GM19438 (cell line): ENCODE data around the gene CDC73.
"Not testable (repeated sequence)": the region's sequence is repeated elsewhere in the genome, so short reads cannot be mapped to it uniquely, and the experiment has no call there.

Source experiments
- ATAC-seq: cut with Tn5 transposase; IDR thresholded peaks from one replicate; pipeline ENCODE4 v1.9.1; 2021; ENCODE audit warnings: low read depth; ENCODE audit not compliant: unreplicated experiment

The CDC73 gene

DNA sequence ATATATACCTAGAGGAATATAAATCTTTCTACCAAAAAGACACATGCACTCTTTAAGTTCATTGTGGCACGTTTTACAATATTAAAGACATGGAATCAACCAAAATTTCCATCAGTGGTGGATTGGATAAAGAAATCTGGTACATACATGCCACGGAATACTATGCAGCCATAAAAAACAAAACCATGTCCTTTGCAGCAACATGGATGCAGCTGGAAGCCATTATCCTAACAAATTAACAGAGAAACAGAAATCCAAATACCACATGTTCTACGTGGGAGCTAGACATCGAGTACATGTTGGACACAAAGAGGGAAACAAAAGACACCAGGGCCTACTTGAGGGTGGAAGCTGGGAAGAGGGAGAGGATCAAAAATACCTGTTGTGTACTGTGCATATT is 97.6 kb downstream of the CDC73 start:
- no peak for ATAC-seq

DNA sequence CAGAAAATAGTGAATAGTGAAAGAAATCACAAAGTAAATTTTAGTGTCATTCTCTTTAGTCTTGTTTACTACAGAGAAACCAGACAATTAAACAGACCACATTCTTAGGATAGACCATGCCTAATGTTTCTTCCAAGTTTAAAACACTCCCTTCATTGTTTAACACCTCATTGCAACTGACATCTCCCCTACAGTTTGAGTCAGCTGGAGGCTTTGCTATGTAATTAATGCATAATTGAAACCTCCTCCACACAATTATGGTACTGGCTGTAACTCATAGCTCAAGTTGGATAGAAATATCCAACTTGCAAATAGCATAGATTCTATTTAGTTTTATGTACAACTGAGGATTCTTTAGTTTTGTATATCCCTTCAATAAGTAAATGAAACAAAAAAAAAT is 99.8 kb downstream of the CDC73 start:
- no peak for ATAC-seq

DNA sequence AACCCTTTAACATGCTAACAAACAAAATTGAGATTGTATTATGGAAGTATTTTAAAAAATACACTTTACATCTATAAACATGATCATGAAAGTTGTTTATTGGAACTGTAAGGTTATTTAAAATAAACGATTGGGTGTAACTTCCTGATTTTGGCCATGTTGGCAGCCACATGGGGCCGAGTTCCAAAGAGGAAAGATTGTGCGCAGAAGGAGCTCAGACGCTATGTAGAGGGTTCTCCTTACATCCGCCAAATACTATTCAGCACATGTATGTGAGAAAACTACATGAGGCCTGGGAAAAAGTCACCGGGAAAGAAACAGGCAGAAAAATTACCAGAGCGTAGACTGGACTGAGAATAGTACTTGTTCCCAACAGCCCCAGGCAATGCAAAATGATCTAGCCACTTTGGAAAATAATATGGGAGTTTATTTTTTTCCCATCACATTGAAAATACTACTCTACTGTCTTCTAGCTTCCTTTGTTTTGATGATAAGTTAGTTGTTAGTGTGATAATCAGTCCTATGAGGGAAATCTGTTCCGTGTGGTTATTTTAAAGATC is 100.3 kb downstream of the CDC73 start:
- ATAC-seq = no peak

DNA sequence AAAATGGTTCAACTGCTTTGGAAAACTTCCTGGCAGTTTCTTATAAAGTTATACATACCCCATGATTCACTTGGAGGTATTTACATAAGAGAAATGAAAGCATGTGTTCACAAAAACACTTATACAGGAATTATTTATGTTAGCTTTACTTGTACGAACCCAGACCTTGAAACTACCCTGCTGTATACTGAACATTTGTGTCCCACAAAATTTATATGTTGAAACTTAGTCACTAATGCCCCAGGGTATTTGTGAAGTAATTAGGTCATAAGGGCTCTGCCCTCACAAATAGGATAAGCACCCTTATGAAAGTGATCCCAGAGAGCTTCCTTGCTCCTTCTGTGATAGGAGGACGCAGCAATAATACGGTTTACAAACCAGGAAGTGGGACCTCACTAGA is 107.3 kb downstream of the CDC73 start:
- ATAC-seq = no peak

DNA sequence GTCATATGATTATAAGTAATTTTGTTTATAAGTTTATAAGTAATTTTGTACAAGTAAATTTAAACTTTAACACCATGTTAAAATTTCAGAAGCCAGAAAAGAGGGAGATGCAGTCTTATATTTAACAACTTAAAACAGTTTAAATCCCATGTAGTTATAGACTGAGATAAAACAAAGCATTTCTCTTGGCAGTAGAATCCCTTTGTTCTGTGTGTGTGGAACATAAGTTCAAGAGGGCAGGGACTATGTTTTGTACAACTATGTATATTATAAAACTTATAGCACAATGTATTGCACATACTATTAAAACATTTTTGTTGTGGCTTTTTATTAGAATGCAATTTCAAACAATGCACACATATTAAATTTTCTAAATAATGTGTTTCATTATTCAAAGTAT is 109.3 kb downstream of the CDC73 start:
- ATAC-seq = not testable (repeated sequence)

DNA sequence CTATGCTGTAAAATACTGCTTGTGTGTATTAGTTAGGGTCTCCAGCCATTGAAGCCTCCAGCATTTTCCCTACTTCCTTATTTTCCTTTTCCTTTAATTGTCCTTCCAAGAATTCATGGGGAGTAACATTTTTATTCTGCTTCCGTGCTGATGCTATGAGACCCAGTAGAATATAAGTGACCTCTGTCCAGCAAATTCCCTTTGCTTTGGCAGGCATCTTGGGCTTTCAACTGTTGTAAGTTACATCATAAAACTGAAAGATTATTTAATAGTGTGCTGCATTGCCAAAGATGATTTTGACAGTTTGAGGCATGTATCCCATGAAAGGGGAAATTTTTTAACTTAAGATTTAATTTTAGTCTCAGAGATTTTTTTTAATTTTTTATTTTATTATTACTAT is 112.7 kb downstream of the CDC73 start:
- ATAC-seq = no peak

DNA sequence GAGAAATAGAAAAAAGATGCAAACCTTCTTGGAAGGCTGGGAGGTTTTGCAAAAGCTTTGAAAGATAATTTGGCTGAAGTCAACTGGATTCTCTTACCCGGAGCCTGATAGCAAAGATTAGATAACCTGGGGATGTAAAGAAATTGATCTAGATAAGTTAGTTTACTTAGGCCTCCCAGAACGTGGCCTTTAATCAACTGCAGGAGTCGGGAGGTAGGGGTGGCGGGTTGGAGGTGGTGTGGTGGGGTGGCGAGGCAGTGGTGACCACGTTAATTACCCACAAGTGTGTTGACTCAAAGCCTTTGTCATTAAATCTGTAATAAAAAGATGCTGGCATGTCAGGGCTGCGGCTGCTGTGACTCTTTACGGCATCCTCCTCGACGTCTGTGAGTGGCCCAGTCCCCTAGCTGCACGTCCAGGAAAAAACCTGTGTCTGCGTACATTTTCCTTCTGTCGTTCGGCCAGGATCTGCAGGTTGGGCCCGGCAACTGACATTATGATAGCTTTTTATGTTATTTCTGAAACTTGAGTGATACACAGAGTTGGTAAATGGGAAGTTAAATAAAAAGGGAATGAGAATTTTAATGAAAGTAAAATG is 115.6 kb downstream of the CDC73 start:
- no peak for ATAC-seq

DNA sequence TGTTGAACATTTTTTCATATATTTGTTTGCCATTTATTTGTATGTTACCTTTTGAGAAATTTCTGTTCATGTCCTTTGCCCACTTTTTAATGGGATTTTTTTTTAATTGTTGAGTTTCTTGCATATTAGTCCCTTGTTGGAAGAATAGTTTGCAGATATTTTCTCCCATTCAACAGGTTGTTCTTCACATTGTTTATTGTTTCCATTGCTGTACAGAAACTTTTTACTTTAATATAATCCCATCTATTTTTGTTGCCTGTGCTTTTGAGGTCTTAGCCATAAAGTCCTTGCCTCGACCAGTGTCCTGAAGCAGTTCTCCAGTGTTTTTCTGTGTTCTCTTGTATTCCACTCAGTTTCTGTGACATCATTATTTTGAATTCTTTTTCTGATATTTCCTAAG is 118.8 kb downstream of the CDC73 start:
- ATAC-seq = no peak

DNA sequence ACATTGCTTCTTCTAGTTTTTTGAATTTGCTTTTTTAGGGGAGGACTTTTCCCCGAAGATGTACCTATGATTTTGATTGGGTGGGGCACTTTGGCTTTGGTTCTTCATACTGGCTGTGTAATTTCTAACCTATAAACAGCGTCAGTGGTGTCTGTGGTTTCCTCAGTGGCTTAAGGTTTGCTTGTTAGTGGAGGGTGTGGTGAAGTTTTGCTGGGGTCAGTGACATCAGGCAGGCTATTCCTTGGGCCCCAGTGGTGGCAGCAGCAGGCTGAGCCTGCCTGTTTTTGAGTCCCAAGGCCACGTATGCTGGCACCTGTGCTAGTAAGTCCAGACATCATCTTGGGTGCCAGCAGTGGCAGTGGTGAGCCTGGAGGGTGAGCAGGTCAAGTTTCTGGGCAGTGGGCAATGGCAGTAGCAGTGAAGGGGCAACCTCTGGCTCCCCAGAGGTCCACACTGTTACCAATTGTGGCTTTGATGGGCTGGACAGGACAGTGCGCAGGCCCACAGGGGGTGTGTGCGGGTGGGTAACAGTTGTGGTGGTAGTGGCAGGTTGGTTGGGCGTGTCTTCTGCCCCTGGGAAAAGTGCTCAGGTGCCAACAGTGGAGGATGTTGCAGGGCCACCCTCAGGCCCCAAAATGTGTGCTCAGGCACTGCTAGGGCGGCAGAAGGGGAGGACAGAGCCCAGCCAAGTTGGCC is 119.4 kb downstream of the CDC73 start:
- ATAC-seq = no peak

DNA sequence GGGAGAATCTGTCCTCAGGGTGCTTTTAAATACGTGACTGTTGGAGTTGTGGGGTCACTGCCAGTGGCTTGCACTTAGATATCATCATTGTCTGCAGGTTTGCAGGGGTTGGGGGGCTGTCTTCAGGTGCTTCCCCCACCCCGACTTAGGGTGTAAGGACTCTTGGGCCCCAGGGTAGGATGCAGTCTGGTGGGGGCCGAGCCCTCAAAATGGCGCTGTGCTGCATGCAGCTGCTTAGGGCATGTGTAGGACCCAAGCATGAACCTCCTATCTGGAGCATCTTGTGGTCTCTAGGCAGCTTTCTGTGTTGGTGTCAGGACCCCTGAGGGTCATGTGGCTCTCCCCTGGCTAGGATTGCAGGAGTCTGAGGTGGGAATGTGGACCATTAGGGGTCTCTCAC is 120.2 kb downstream of the CDC73 start:
- ATAC-seq = no peak

DNA sequence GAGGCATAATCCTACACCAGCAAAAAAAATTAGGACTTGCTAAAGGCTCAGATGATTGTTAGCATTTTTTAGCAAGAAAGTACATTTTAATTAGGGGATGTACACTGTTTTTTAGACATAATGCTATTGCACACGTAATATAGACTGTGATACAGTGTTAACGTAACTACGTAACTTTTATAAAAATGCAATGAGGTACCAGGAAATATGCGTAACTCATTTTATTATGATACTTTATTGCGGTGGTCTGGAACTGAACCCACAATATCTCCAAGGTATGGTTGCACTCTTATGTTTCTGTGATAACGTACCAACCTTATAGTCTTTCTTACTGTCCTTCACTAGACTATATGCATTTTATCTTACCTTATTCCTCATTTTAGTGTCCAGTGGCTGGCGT is 127.4 kb downstream of the CDC73 start:
- no peak for ATAC-seq

DNA sequence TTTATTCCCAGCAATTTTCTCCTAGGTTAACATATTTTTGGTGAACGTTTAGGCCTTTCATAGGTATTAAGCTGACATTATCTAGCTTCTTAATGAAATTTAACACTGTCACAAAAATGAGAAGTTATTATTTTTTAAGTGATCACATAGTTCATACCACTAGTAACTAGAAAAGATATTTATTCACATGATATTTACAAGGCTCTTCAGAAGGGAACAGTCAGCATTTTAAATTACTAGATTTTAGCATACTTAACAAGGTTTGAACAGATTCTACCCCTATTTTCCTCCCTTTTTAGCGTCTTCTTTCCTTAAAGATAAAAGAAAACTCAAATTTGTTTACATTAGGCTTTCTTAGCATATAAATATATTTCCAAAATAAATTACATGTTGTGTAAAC is 130.1 kb downstream of the CDC73 start:
- ATAC-seq = no peak

DNA sequence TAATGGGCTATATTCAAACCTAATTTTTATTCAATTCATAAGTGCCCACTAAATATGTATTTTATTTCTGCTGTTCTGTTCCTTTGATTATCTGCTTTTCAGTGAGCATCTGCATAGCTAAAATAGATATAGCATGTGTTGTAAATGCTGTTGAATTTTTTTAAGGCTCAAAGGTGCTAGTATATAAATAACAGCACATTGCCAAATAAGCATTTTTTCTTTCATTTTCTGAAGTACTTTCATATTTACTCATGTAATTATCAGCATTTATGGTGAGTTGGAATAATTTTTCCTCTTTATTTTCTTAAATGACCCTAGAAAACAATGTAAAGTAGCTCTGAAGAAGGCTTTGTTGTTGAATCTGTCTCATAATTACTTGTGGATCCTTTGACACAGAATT is 134.2 kb downstream of the CDC73 start:
- no peak for ATAC-seq

DNA sequence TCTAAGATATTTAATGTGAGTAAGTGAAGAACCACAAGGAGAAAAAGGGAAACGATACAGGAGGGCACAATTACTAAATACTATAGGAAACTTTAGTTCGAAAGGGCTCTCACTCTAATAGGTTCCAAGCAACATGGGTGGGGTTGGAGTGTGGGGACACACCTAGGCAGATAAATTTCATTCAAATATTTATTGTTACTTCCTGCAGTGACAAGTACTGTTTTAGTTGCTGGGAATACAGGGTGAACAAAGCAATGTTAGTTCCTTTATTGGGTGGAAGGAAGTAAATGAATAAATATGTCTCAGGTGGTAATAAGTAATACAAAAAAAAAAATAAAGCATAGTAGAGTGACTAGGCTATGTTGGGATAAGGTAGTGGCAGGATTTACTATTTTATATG is 137.8 kb downstream of the CDC73 start:
- ATAC-seq = no peak

DNA sequence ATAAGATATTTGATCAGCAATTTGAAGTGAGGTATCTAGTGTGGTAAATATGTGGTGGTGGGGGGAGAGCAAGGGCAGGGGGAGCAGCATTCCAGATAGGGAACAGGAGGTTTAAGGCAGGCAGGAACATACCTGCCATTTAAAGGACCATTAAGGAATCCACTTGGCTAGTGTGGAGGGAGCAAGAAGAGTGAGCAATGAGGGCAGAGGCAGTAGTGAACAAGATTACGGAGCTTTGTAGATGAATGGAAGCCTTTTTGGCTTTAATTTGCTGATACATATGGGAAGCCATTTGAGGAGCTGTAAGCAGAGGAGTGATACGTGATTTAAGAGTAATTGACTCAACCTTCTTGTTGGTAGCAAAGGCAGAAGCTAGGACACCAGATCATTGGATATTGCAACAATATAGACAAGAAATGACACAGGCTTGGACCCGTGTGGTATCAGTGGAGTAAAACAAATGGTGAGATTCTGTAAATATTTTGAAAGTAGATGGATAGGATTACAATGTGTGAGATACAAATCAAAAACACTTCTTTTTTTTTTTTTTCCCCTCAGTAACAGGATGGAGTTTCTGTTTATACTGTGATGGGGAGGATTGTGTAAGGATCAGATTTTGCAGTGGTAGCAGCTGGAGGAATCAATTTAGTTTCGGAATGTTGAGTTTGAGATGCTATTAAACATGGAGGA is 138.4 kb downstream of the CDC73 start:
- no peak for ATAC-seq

DNA sequence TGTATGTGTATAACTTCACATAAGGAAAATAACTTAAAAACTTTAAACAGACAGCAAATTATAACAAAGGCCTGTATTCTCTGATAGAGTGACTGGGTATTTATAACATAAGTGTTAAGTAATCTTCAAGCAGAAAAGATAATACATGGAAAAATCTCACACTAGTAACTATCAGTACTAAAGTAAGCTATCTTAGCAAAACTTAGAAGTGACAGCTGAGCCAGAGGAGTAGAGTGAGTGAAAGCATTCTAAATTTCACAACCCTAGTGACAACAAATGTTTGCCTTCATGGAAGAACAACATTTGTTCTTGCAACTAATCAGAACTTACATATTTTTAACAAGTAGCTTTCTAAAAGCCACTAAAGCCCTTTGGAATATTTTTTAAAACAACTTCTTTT is 139.1 kb downstream of the CDC73 start:
- ATAC-seq = no peak

DNA sequence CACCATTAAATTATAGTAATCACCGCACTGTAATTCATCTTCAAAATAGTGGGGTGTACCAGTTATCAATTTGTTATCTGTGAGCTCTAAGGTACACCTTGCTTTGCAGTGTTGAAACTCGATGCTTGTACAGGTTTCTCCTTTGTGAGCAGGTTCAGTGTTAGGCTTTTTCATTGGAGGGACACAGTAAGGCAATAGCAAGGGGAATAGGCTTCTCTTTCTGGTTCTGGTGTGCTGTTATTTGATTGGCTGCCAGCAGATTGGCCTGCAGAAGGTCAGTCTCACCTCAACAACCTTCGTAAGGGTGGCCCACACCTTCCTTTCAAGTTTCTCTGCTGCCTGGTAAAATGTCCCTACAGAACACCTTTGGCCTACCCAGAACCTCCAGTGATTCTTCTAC is 140.8 kb downstream of the CDC73 start:
- ATAC-seq = no peak

DNA sequence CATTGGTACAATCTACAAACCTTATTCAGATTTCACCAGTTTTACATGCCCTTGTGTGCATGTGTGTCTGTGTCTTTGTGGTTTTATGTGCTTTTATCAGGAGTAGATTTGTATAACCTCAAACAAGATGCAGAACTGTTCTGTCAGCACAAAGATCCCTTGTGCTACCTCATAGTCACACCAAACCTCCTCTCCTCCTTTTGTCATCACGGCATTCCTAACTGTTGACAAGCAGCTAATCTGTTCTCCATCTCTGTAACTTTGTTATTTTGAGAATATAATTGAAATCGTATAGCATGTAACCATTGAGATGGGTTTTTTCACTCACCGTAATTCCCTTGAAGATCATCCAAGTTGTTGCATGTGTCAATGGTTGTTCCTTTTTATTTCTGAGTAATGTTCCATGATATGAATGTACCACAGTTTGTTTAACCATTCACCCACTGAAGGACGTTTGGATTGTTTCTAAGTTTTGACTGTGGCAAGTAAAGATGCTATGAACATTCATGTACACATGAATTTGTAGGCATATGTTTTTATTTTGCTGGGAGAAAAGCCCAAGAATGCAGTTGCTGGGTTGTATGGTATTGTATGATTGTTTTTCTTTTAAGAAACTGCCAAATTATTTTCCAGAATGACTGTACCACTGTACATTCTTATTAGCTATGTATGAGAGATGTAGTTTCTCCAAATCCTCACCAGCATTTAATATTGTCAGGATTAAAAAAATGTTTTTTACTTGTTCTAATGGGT is 142.7 kb downstream of the CDC73 start:
- ATAC-seq = no peak

DNA sequence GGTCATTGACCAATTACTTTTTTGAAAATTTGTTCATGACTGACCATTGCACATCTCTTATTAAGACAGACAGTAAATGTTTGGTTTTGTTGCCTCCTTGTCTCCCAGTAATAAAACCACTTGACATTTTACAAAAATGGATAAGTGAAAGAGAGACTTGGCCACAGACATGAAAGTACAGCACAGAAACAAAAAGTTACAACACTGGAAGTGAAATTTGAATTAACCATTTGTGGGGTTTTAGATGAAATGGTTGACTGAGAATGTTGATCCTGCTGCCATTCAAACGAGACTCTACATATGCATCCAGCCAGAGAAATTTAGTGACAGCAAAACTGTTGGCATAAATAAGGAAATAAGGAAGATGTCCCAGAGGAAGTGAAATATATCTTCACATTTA is 143.9 kb downstream of the CDC73 start:
- ATAC-seq = no peak

DNA sequence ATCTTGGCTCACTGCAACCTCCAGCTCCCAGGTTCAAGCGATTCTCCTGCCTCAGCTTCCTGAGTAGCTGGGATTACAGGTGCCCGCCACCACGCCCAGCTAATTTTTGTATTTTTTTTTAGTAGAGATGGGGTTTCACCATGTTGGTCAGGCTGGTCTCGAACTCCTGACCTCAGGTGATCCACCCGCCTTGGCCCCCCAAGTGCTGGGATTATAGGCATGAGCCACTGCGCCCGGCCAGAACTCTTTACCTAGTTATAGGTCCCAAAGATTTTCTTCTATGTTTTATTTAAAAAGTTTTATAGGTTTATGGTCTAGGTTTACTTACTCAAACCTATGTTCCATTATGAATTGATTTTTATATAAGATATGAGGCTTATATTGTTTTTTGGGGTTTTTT is 145.0 kb downstream of the CDC73 start:
- not testable (repeated sequence) for ATAC-seq

DNA sequence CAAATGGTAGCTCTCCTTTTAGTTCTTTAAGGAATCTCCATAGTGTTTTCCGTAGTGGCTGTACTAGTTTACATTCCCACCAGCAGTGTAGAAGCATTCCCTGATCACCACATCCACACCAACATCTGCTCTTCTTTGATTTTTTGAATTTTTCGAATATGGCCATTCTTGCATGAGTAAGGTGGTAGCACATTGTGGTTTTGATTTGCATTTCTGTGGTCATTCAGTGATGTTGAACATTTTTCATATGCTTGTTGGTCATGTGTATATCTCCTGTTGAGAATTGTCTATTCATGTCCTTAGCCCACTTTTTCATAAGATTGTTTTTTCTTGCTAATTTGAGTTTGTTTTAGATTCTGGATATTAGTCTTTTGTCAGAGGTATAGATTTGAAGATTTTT is 149.2 kb downstream of the CDC73 start:
- peak; percentile 92 for ATAC-seq
